Karpas-422 (cell line): ENCODE data around the gene PCDHGA2. TPM values are rescaled to one million over a fixed set of nuclear protein-coding genes. Genes with fewer than 3 reads are reported as not detected.
"Not testable (repeated sequence)": the region's sequence is repeated elsewhere in the genome, so short reads cannot be mapped to it uniquely, and the experiment has no call there.

Source experiments
- DNase-seq: peaks from one replicate; pipeline ENCODE4 v3.0.0-alpha.2; 2015
- H2AFZ ChIP-seq: fragments of 200-600 bp; sonication (generic); 2 replicates; pipeline ENCODE4 v1.6.1; 2014; ENCODE audit warnings: antibody characterized with exemption, low read length, mixed read lengths
- H3K27ac ChIP-seq: fragments of 200-600 bp; sonication (generic); 2 replicates; pipeline ENCODE4 v1.5.1; 2014; ENCODE audit warnings: mild to moderate bottlenecking, low read length, moderate library complexity
- H3K27me3 ChIP-seq: fragments of 200-600 bp; sonication (generic); 2 replicates; pipeline ENCODE4 v1.6.1; 2014; ENCODE audit warnings: low read length, mixed read lengths
- H3K36me3 ChIP-seq: fragments of 200-600 bp; sonication (generic); 2 replicates; pipeline ENCODE4 v1.6.1; 2014; ENCODE audit warnings: low read length, mixed read lengths; ENCODE audit not compliant: insufficient read depth
- H3K4me1 ChIP-seq: fragments of 200-600 bp; sonication (generic); 2 replicates; pipeline ENCODE4 v1.6.1; 2014; ENCODE audit warnings: mild to moderate bottlenecking, low read length, mixed read lengths
- H3K4me2 ChIP-seq: fragments of 200-600 bp; sonication (generic); 2 replicates; pipeline ENCODE4 v1.6.1; 2014; ENCODE audit warnings: low read length, low read depth, mild to moderate bottlenecking; ENCODE audit not compliant: poor library complexity, severe bottlenecking
- H3K4me3 ChIP-seq: fragments of 200-600 bp; sonication (generic); 2 replicates; pipeline ENCODE4 v1.5.1; 2014; ENCODE audit warnings: mild to moderate bottlenecking, antibody characterized with exemption, low read length, mixed read lengths
- H3K79me2 ChIP-seq: fragments of 200-600 bp; sonication (generic); 2 replicates; pipeline ENCODE4 v1.6.1; 2014; ENCODE audit warnings: mild to moderate bottlenecking, low read length, mixed read lengths
- H3K9ac ChIP-seq: fragments of 200-600 bp; sonication (generic); 2 replicates; pipeline ENCODE4 v1.6.0; 2014; ENCODE audit warnings: low read length
- H3K9me2 ChIP-seq: fragments of 200-600 bp; sonication (generic), shearing (Covaris generic); replicated peaks from 2 replicates; pipeline ENCODE4 v1.6.0; 2014; ENCODE audit warnings: mild to moderate bottlenecking, low read length, moderate library complexity; ENCODE audit not compliant: insufficient read depth
- H3K9me3 ChIP-seq: fragments of 300-700, 200-600 bp; sonication (generic); 2 replicates; pipeline ENCODE4 v1.6.1; 2014; ENCODE audit warnings: low read length, mixed read lengths
- H4K20me1 ChIP-seq: fragments of 200-600 bp; sonication (generic); 2 replicates; pipeline ENCODE4 v1.6.1; 2014; ENCODE audit warnings: mild to moderate bottlenecking, antibody characterized with exemption, low read length, low read depth; ENCODE audit not compliant: insufficient read depth
- total RNA-seq: library from RNA; depleted of rRNA; stranded (reverse); fragments of >200 nt; shearing (Covaris generic); gene quantifications from 2 replicates; pipeline ENCODE4 v1.2.3, GENCODE V29; 2014; ENCODE audit warnings: low replicate concordance

PCDHGA2 gene
- total RNA-seq, 1 experiment from 2014 or later: 0.04 TPM

DNA sequence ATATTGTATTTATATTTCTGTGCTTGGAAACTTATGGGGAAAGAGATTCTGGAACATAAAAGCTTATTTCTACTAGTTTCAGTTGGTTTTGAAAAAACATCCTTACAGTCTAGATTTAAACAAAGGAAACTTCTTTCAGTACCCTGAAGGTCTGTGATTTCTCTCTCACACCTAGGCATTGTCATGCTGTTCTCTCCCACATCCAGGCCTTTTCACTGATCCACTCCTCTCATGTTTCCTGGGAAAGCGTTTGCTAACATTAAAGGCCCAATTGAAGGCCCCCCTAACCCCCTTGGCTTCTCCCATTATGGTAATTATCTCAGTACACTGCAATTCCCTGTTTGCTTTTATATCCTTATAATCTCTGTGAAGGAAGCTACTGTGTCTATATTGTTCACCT, 4.2 kb downstream of the PCDHGA2 start:
- peaks cover 4% of the 10 kb centered on the region; the same call in 1 of the 2 replicates for H3K4me1 ChIP-seq
- H3K4me3 ChIP-seq: no peak overlapping the region
- no peaks in the 10 kb centered on the region for H3K9me3 ChIP-seq
- no peaks in the 10 kb centered on the region for H3K79me2 ChIP-seq
- H3K9ac ChIP-seq: no peak overlapping the region
- H2AFZ ChIP-seq: no peak overlapping the region
- no peak overlapping the region for H3K27ac ChIP-seq
- no peaks in the 10 kb centered on the region for H3K27me3 ChIP-seq
- H4K20me1 ChIP-seq: no peaks in the 10 kb centered on the region
- H3K9me2 ChIP-seq: no peaks in the 10 kb centered on the region
- DNase-seq: no peak
- no peaks in the 10 kb centered on the region for H3K36me3 ChIP-seq
- H3K4me2 ChIP-seq: no peak overlapping the region

DNA sequence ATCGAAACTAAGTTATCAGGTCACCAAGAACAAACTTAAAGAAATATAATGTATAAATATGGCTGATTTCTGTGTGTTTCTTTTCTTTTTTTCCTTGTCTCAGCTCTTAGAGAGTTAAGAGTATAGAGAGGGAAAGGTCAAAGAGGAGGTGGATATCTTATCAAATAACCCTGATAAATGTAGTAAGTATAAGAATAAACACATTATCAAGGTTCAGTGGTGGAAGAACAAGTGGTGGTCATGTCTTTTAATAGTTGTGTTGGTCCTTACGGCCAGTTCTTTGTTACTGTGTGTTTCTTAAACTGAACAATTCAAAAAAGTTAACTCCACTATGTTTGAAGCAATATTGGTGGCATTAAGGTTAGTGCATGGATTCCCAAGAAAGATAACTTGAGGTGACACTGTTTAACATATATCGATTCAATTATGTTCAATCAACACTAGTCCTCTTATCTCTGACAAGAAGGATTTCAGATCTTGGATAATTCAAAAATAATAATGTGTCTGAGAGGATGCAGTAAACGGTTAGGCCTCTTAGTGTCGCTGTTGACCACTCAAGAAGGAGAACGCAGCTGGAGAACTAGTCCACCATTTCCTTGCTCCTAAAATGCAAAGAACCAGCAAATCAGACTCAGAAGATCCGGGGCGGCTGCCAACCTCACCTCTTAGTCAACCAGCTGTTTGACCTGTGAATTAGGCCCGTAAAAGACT, 4.8 kb downstream of the PCDHGA2 start, which contains the start of gene PCDHGA3:
Gene PCDHGA3, plus strand, starts transcription at position 588 of the 711 bp plus-strand sequence. CDS start 205 bp downstream, outside the sequence.
- Histone ChIP-seq H3K27ac (no peak within 1 kb of the TSS), H3K4me2 (no peak within 1 kb of the TSS), H3K27me3 (no peaks in the 10 kb centered on the region), H3K9ac (no peak within 1 kb of the TSS), H2AFZ (no peak within 1 kb of the TSS), H4K20me1 (no peaks in the 10 kb centered on the region), H3K4me1 (peaks cover under 1% of the 10 kb centered on the region; the same call in 1 of the 2 replicates), H3K36me3 (no peaks in the 10 kb centered on the region), H3K79me2 (no peaks in the 10 kb centered on the region), H3K9me2 (no peaks in the 10 kb centered on the region), H3K9me3 (no peaks in the 10 kb centered on the region), H3K4me3 (no peak within 1 kb of the TSS)
- DNase-seq: peak; percentile 77

DNA sequence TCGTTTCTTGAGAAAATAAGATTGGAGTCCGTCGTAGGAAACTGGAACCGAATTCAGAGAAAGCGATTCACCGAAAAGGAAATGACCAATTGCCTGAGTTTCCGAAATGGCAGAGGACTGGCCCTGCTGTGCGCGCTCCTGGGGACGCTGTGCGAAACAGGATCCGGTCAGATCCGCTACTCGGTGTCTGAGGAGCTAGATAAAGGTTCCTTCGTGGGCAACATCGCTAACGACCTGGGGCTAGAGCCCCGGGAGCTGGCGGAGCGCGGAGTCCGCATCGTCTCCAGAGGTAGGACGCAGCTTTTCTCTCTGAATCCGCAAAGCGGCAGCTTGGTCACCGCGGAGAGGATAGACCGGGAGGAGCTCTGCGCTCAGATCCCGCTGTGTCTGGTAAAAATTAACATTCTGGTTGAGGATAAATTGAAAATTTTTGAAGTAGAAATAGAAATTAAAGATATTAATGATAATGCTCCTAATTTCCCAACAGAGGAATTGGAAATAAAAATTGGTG, 5.4 kb downstream of the PCDHGA2 start:
- H3K27me3 ChIP-seq: no peaks in the 10 kb centered on the region

GRCh38 chr5:141345327-141345726, 6.8 kb downstream of the PCDHGA2 start:
- Histone ChIP-seq H3K4me2 (no peak overlapping the region), H3K27ac (no peak overlapping the region), H3K9me2 (no peaks in the 10 kb centered on the region), H3K9me3 (no peaks in the 10 kb centered on the region), H3K4me1 (peaks cover 5% of the 10 kb centered on the region), H3K27me3 (no peaks in the 10 kb centered on the region), H2AFZ (no peak overlapping the region), H4K20me1 (no peaks in the 10 kb centered on the region), H3K4me3 (no peak overlapping the region), H3K36me3 (no peaks in the 10 kb centered on the region), H3K79me2 (no peaks in the 10 kb centered on the region; the same call in 1 of the 2 replicates), H3K9ac (no peak overlapping the region)
- no peak for DNase-seq

More for the DNA sequence above, 5.4 kb downstream of the PCDHGA2 start:
- Histone ChIP-seq H3K9ac (no peak overlapping the region), H3K4me3 (no peak overlapping the region), H4K20me1 (no peaks in the 10 kb centered on the region), H3K9me2 (no peaks in the 10 kb centered on the region), H3K27ac (no peak overlapping the region), H3K4me2 (no peak overlapping the region), H2AFZ (no peak overlapping the region), H3K4me1 (no peaks in the 10 kb centered on the region), H3K9me3 (no peaks in the 10 kb centered on the region), H3K36me3 (no peaks in the 10 kb centered on the region), H3K79me2 (no peaks in the 10 kb centered on the region)
- no peak for DNase-seq

- H3K79me2 ChIP-seq, H3K36me3 ChIP-seq, H3K27ac ChIP-seq, H3K27me3 ChIP-seq, H3K4me2 ChIP-seq, H2AFZ ChIP-seq, H3K9ac ChIP-seq, DNase-seq, H4K20me1 ChIP-seq, H3K9me2 ChIP-seq, H3K9me3 ChIP-seq, H3K4me3 ChIP-seq: not testable (repeated sequence)
- peaks cover 12% of the 10 kb centered on the region for H3K4me1 ChIP-seq
These were observed 7.5 kb downstream of the PCDHGA2 start for GRCh38 chr5:141346017-141346416.

DNA sequence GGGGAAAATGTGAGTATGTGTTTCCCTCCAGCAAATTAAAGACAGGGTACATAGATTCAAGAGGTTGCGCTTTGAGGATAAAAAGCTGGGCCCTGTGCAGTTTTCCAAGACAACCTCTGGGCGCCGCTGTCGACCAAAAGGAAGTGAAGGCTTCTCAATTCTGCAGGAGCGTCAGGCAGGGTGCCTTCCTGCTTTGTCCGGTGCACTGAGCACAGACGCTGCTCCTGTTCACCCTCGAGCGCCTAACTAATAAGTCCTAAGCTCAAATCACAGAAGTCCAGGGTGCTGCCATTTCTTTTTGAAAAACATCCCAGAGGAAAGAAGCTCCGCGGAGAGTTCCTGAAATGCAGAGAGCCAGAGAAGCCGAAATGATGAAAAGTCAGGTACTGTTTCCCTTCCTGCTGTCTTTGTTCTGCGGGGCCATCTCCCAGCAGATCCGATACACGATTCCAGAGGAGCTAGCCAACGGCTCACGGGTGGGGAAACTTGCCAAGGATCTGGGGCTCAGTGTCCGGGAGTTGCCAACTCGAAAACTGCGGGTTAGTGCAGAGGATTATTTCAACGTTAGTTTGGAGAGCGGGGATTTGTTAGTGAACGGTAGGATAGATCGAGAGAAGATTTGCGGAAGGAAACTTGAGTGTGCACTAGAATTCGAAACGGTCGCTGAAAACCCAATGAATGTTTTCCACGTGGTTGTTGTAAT, 11.5 kb downstream of the PCDHGA2 start, which contains the start of gene PCDHGB1:
Gene PCDHGB1, plus strand, starts transcription at position 183 of the 703 bp plus-strand sequence. Its CDS starts 162 bp downstream, at position 345.
- Histone ChIP-seq H3K4me2 (peak within 1 kb of the TSS; percentile 71), H3K79me2 (peaks cover 28% of the 10 kb centered on the region), H3K4me1 (peaks cover 12% of the 10 kb centered on the region), H3K9me2 (no peaks in the 10 kb centered on the region), H3K9ac (peak within 1 kb of the TSS; percentile 69), H3K36me3 (peaks cover 18% of the 10 kb centered on the region; the same call in 1 of the 2 replicates), H3K27me3 (no peaks in the 10 kb centered on the region), H4K20me1 (no peaks in the 10 kb centered on the region), H2AFZ (peak within 1 kb of the TSS; percentile 22; the same call in 1 of the 2 replicates), H3K27ac (peak within 1 kb of the TSS; percentile 47), H3K4me3 (peak within 1 kb of the TSS; percentile 68), H3K9me3 (peaks cover 7% of the 10 kb centered on the region)
- DNase-seq: peak; percentile 93

- Histone ChIP-seq H3K9me2 (no peaks in the 10 kb centered on the region), H3K4me3 (peak overlapping the region; percentile 68; the same call in 1 of the 2 replicates), H3K36me3 (peaks cover 22% of the 10 kb centered on the region; the same call in 1 of the 2 replicates), H4K20me1 (no peaks in the 10 kb centered on the region), H3K4me2 (no peak overlapping the region), H3K4me1 (peaks cover 12% of the 10 kb centered on the region), H3K27ac (no peak overlapping the region), H3K9me3 (peaks cover 13% of the 10 kb centered on the region), H3K27me3 (no peaks in the 10 kb centered on the region), H3K9ac (no peak overlapping the region), H3K79me2 (peaks cover 34% of the 10 kb centered on the region), H2AFZ (no peak overlapping the region)
- DNase-seq: no peak
These were observed 13.0 kb downstream of the PCDHGA2 start for GRCh38 chr5:141351591-141351990.
